Astrocyte of the hippocampus (primary cell): ENCODE data around the gene KTN1.
A peak's percentile ranks its signal among the peaks of the same experiment; 100 is the strongest.

ENCODE experiments used
- DNase-seq: peaks from one replicate; pipeline ENCODE4 v3.0.0; 2011; ENCODE audit warnings: low read depth, low spot score

Gene KTN1

DNA sequence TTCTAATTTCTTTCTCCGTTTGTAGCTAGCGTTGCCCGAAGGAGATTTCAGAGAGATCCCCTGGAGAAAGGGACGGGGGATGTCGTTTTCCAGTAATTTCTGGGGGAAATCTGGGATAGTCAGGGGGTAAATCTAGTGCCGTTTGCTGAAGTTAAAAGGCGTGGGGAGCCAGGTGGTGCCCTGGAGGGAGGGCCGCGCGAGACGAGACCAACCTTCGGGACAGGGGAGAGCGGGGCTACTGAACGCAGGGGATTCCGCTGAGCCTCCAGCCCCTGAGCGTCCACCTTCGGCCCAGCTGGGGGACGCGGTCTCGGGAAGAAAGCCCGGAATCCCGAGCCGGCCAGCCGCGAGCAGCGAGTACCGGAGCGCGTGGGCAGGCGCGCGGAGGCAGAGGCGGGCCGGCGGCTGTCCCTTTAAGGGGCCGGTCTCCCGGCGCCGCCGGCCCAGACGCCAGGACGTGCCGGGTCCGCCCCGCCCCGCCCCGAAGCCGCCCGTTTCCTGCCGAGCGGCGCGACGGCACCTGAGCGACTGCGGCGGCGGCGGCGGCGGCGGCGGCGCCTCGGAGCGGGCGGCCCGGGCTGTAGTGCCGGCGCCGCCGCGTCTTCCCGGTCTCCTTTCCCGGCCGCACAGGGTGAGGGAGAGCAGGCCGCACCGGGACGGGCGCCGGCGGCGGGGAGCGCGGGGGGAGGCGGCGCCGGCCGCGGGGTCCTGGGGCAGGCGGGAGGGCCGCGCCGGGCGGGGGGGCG, at the start of gene KTN1:
Gene KTN1, plus strand, starts transcription at position 484 of the 746 bp plus-strand sequence. CDS start 31,842 bp downstream, outside the sequence.
- DNase-seq, result peak; percentile 94

GRCh38 chr14:55530464-55530863, 49.5 kb upstream of the KTN1 start:
- DNase-seq, result no peak

GRCh38 chr14:55532645-55533344, 47.2 kb upstream of the KTN1 start:
- DNase-seq, result no peak

- no peak for DNase-seq
These were observed 46.0 kb upstream of the KTN1 start for GRCh38 chr14:55533960-55534359.

DNA sequence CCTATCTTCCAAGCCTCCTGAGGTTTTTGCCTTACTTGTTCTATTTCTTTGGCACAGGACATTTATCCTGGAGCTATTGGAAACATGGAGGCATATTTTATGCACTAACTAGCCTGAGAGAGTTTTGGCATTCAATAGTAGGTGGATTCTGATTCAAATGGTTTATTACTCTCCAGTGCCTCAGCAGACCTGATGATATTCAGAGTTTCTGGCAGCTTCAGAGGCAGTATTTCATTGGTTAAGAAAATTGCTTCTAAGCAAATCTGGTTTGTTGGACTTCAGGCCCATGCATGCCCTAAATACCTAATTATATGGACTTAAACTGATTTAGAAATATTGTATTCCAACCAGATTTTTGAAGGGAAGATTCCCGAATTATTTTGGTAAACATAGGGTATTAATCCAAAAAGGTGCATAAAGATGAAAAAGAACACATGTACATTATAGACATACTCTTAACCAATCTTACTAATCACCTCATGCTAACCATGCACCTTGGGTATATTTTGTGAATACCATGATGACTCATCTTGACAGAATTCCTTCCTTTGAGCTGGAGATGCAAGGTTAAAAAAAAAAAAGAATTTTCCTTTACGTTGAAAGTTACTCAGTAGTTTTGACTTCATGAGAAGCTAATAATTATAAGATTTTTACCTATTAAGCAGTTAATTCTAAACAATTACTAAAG, 44.3 kb upstream of the KTN1 start:
- peak; percentile 56 for DNase-seq

GRCh38 chr14:55536204-55536708, 43.8 kb upstream of the KTN1 start:
- peak; percentile 36 for DNase-seq

GRCh38 chr14:55537782-55538181, 42.2 kb upstream of the KTN1 start:
- DNase-seq, result no peak

GRCh38 chr14:55539975-55540374, 40.0 kb upstream of the KTN1 start:
- DNase-seq, result no peak

DNA sequence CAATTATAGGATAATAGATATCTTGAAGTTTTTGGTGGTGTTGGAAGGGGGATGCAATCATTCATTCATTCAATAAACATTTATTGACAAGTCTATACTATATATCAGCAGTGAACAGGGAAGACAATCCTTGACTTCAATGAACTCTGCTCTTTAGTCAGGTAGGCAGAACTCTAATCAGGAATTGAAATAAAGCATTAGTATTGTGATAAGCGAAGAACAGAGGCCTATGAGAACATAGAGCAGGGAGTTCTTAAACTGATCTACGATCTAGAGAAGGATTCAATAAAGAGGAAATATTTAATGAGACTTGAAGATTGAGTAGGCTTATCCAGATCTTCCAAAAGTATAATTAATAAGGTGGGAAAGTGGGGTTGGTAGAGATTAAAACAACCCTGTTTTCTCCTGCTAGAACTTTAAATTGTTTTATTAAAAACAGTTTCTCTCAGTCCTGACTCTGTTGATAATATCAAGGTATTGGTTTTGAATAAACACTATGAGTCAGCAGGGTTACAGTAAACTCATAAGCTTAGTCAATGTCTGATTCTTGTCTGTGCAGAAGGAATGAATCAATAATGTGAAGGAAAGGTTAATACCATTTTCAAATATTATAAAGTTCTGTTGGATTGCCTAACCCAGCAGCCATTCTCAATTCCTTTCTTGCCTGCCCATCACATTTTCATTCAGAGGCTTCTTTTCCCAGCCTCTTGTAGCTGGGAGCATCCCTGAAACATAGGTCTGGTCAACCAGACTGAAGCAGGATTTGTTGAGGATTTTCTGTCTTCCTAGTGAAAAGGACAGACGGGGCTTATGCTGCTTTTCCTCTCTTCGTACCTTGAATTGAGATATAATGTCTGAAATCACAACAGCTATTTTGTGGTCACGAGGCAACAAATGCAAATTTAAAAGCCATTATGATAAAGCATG, 38.9 kb upstream of the KTN1 start:
- no peak for DNase-seq

DNA sequence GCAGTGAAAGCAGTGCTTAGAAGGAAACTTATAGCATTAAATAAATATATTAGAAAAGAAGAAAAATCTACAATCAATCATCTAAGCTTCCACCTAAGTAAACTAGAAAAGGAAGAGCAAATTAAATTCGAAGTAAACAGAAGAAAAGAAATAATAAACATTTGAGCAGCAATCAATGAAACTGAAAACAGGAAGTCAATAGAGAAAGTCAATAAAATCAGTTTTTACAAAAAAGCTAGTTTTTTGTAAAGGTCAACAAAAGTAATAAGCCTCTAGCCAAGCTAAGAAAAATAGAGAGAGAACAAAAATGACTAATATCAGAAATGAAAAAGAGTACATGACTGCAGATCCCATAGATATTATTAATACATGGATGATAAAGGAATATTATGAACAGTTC, 34.2 kb upstream of the KTN1 start:
- no peak for DNase-seq

DNA sequence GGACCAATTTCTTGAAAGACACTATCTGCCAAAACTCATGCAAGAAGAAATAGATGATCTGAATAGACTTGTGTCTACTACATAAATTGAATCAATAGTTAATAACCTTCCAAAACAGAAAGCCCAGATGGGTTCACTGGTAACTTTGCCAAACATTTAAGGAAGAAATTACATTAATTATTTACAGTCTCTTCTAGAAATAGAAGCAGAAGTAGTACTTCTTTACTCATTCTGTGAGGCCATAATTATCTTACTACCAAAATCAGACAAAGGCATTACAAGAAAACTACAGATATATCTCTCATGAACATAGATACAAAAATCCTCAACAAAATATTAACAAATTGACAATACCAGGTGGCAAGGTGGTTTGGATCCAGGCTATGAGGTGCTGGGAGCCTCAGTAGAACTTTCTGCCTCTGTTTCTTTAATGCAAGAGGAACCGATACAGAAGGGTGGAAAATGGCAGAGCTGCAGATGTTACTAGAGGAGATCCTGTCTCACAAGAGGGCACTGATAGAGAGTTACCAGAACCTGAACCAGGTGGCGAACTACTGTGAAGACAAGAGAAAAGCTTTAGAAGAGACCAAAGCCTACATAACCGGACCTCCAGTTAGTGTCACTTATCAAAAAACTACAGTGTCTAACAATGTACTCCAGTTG, 33.7 kb upstream of the KTN1 start:
- DNase-seq, result no peak

DNA sequence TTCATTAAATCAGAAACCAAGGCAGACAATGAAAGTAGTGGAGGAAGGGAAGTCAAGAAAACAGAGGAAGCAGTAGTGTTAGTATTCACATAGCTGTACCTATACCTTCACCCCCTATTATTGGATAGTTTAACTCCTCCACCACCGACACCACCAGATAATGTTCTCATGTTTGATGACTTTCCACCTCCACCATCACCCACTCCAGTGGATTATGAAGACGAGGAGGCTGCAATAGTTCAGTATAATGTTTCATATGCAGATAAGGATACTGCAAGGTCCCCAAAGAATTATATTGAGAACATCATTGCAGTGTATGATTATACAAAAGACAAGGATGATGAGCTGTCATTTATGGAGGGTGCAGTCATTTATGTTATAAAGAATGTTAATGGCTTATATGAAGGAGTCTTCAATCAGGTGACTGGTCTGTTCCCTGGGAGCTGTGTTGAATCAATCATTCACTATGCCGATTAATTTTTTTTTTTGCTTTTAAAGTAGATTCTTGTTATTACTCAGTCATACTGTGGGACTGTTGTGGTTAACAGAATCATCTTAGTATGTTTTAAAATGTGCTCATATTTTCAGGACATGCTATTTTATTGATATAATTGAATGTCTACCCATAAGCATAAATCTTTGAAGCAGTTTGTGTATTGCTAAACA, 32.2 kb upstream of the KTN1 start:
- DNase-seq, result no peak

DNA sequence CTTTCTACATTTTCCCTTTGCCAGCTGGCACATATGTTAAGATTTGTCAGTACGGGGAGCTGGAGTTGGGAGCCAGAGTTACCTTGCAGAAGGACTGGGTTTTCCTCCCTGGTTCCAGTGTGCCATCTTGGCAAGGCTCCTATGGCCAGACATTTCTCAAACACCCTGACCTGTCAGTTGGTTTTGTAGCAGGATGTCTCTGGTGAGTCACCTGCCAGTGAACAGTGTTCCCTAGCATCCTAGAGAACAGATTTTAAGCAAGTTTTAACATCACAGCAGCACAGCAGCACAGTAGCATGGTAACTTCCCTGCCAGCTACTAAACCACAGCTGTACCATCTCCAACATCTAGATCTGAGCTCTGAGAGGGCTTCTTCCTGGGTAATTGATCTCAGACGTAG, 26.2 kb upstream of the KTN1 start:
- no peak for DNase-seq

DNA sequence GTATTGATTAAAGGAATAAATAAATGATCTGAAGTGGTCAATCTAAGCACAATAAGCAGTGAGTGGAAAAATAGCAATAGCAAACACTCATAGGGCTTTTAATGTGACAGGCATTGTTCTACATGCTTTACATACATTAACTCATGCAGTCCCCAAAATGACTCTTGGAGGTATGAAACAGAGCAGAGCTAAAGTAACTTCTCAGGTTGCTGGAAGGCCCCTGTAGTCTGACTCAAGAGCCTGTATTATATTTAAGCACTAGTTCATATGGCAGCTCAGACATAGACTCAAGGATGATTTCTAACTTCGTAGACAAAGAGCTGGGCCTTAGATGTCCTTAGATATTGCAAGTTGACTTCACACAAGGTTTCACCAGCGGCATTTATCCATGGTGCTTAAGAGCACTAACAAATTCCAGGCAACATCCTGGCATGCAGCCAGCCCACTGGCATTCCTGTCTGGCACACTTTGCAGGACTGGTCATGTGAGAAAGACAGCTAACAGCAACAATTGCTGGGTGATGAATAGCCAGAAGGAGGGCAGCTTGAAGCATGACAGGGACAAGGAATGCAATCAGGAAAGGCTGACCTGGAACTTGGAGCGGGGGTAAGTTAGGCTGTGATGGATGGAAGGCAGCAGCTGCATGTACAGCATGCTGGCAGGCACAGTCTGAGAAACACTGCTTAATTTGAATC, 22.9 kb upstream of the KTN1 start:
- peak; percentile 98 for DNase-seq

DNA sequence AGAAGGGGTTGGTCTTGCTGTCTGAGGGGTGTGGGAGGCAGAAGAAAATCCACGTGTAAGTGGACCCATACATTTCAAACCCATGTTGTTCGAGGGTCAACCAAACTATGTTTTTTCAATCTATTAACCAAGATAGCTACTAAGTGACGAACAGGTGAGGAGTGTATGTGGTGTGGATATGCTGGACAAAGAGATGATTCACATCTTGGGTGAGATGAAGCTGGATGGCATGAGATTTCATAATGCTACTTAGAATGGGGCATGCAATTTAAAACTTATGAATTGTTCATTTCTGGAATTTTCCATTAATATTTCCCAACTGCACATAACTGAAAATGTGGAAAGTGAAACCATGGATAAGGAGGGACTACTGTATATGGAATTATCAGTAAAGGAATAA, 17.9 kb upstream of the KTN1 start:
- DNase-seq, result no peak

GRCh38 chr14:55568618-55569017, 11.4 kb upstream of the KTN1 start:
- DNase-seq, result no peak

GRCh38 chr14:55571125-55571889, 8.7 kb upstream of the KTN1 start:
- DNase-seq, result no peak

- peak; percentile 62 for DNase-seq
These were observed 7.4 kb upstream of the KTN1 start for GRCh38 chr14:55572578-55572977.

- DNase-seq, result no peak
These were observed 5.0 kb upstream of the KTN1 start for GRCh38 chr14:55574988-55575387.
